GM19324 (cell line): ENCODE data around the gene CDH12.
"Not testable (repeated sequence)": the region's sequence is repeated elsewhere in the genome, so short reads cannot be mapped to it uniquely, and the experiment has no call there.

Source experiments
- ATAC-seq: cut with Tn5 transposase; IDR thresholded peaks from one replicate; pipeline ENCODE4 v1.9.1; 2021; ENCODE audit warnings: mild to moderate bottlenecking, moderate library complexity; ENCODE audit not compliant: unreplicated experiment, low FRiP score

Gene CDH12

GRCh38 chr5:22590677-22591268 lies 262.4 kb downstream of the CDH12 start:
- no peak for ATAC-seq

GRCh38 chr5:22577711-22578110 lies 275.4 kb downstream of the CDH12 start:
- ATAC-seq = no peak

GRCh38 chr5:22577006-22577405 lies 276.1 kb downstream of the CDH12 start:
- ATAC-seq = no peak

GRCh38 chr5:22572941-22573340 lies 280.2 kb downstream of the CDH12 start:
- no peak for ATAC-seq

- ATAC-seq = no peak
Observed at GRCh38 chr5:22567983-22568382, 285.2 kb downstream of the CDH12 start.

DNA sequence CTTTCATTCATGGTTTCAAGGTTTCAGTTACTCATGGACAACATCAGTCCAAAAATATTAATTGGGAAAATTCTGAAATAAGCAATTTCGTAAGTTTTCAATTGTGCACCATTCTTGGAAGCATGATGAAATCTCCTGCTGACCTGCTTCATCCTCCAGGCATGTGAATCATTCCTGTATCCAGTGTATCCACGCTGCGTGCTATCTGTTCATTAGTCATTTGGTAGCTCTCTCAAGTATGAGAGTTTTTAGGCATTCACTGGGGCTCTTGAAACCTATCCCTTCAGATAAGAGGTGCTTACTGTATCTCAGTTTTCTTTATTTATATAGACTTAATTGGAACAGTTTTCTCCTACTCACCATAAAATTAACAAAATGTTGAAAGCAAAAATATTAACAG lies 293.0 kb downstream of the CDH12 start:
- ATAC-seq = no peak

GRCh38 chr5:22557251-22557650 lies 295.9 kb downstream of the CDH12 start:
- no peak for ATAC-seq

GRCh38 chr5:22554475-22554874 lies 298.7 kb downstream of the CDH12 start:
- ATAC-seq = no peak

DNA sequence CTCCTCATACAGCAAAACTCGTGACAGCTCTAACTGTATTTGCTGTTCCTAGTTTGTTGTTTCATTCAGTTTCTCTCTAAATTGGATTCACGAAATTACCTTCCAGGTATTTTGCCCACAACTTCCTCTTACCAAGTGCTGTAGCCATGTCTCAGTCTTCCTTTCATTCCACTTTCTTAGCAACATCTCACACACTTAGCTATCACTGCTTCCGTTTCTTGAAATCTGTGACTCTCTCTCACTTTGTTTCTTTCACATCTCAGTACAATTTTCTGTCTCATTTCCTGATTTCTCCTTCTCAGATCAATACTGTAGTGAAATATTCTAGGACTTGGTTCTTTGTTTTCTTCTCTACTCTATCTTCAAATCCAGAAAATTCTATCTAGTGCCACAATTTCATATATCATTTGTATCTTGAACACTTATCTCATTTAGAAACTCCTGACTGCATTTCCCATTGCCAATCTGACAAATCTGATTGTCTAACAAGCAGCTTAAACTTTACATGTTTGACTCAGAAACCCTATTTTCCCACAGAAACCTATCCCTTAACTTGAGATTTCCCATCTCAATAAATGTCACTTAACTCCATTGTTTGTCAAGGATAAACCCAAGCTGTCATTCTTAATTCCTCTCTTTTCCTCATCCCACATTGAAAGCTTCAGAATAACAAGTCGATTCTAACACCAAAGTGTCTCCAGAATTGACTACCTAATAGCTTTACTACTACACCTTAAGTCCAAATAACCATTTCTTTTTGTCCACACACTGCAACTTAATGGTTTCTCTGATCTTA lies 303.1 kb downstream of the CDH12 start:
- ATAC-seq = no peak

DNA sequence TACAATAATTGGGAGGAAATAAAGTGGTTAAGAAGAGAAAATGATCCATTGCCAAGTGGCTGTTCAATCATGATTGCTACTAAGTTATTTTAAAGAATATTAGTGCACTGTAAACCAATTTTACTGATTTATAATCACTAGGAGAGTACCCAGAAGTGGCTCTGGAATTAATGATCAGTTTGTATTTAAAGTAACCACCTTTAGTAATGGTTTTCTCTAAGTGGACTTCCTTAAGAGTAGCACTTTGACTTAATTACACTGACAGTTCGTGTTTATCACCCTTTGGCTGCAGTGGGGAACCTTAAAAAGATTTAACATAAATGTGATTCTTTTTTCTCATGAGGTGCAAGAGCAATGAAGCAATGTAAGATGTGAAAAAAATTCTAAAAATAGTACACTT lies 310.8 kb downstream of the CDH12 start:
- no peak for ATAC-seq

GRCh38 chr5:22541037-22541436 lies 312.1 kb downstream of the CDH12 start:
- no peak for ATAC-seq

- no peak for ATAC-seq
Observed at GRCh38 chr5:22539762-22540161, 313.4 kb downstream of the CDH12 start.

DNA sequence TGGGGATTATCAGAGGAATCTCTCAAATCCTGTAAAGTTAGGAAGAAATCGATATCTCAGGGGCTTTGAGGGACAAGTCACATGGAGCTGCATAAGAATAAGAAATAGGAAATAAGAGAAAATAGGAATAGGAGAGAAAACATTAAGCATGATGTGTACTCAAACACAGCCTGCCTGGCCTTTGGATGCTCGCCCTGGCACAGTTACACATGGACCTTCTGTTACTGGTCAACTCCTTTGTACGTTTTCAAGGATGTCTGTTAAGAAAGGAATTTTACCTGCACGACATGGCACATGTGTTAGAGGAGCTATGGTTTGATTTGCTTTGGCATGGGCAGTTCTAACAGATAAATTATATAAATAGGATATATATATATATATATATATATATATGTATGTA lies 321.2 kb downstream of the CDH12 start:
- ATAC-seq = no peak

DNA sequence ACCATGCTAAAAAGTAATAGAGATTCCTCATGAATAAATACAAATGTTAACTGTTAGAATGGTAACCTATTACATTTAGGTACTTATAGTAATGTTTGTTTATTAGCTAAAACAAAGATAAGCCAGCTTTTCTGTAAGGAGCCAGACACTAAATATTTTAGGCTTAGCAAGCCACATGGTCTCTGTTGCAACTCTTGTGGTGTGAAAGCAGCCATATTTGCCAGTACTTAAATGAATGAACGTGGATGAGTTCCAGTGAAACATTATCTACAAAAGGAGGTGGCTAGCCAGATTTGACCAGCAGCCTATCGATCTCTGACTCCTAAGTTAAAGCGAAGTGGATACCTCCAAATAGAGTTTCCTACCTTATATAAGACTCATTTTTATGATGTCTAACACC lies 331.6 kb downstream of the CDH12 start:
- no peak for ATAC-seq

DNA sequence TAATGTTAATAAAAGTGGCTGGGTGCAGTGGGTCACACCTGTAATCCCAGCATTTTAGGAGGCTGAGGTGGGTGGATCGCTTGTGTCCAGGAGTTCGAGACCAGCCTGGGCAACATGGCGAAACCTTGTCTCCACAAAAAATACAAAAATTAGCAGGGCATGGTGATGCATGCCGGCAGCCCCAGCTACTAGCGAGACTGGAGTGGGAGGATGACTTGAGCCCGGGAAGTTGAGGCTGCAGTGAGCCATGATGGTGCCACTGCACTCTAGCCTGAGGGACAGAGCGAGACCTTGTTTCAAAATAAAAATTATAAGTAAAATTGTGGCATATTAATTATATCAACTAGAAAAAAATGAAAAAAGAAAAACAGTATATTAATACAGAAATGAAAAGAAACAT lies 336.6 kb downstream of the CDH12 start:
- not testable (repeated sequence) for ATAC-seq

DNA sequence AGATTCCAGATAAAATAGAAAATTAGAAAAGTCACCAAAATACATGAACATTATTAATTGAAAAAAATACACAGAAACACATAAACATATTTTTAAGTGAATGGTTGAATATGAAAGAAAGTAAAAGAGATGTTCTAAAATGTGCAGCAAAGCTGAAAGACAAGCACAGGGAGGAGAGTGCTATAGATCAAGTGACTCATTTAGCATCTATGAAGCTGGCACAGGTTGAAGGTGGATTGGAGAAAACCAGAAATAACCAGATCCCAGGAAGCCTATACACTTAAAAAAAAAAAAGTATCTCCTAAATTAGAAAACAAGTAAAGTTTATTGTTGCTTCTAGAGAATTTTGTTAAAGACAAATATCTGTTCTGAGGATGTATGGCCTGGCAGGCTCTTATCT lies 338.9 kb downstream of the CDH12 start:
- no peak for ATAC-seq

GRCh38 chr5:22505891-22506290 lies 347.3 kb downstream of the CDH12 start:
- ATAC-seq = no peak

DNA sequence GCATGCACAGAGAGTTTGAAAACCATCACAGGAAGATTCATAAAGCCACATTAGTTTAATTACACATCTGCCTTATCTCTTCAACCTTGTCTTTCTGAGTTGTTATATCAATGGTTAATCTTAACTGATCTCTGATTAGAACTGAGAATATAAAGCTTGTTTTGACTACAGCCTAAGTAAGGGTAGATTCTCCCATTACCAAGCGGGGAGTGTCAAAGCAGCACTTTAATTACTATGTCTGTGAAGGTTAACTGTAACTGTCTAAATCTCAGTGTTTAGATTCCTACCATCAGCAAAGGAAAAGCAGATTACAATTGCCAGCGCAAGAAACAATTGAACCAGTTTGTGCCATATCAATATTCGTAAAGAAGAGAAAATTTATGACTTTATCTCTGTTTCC lies 348.7 kb downstream of the CDH12 start:
- no peak for ATAC-seq

- no peak for ATAC-seq
Observed at GRCh38 chr5:22500556-22500955, 352.6 kb downstream of the CDH12 start.

DNA sequence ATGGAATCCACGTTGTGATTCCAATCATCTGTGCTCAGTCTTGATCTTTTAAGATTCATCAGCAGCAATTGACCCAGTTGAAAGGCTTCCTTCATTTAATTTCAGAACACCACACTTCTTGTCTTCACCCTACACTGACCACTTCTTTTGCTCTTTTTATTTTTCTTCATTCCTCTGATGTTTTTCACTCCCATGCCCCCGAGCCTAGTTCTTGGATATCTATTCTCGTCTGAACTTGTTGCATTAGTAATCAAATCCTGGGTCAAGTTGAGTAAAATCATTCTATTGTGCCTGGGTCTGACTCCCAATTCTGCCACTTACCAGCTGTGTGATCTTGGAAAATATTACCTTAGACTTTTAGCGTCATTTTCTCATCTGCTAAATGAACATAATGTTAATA lies 356.5 kb downstream of the CDH12 start:
- ATAC-seq = no peak

DNA sequence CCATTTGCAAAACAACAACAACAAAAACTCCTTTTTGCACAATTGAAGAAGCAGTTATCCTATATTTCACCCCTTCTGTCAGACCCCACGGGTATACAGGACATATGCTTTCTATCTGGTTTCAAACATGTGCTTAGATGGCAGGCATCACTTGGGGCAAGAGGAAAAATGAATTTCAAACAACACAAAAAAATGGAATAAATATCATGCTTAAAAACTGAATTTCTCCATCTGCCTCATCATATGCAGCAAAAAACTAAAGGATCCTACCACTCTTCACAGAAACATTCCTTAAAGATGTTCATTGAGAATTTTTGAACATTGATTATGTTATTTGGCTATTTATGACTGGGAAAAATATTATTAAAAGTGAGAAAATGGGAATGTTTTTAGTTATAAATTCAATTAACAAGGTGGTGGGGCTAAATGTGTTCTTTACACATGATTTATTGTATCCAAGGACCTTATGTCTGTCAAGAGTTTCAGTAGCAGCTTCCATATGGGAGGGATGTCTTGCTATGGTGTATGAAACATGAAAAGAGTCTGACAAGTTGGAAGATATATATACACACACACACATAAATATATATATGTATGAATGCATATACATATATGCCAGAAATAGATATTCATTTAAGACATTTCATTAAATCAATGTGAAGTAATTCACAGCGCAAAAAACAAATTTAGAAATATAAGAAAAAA lies 358.0 kb downstream of the CDH12 start:
- ATAC-seq = no peak

- no peak for ATAC-seq
Observed at GRCh38 chr5:22488427-22488826, 364.7 kb downstream of the CDH12 start.
